Ectodermal cell (in vitro differentiated cells): ENCODE results near the gene TNFSF15.

Experiments
- H3K27ac ChIP-seq: 2 replicates; pipeline ENCODE4 v1.7.0; 2013; ENCODE audit warnings: mild to moderate bottlenecking, low read depth, low read length; ENCODE audit not compliant: insufficient read depth, poor library complexity, severe bottlenecking
- H3K27me3 ChIP-seq: 2 replicates; pipeline ENCODE4 v1.7.0; 2013; ENCODE audit warnings: mild to moderate bottlenecking, low read length; ENCODE audit not compliant: insufficient read depth, control insufficient read depth, poor library complexity, severe bottlenecking
- H3K36me3 ChIP-seq: one replicate; pipeline ENCODE4 v1.7.0; 2013; ENCODE audit warnings: low read length; ENCODE audit not compliant: control insufficient read depth, insufficient read depth
- H3K4me1 ChIP-seq: one replicate; pipeline ENCODE4 v1.7.0; 2013; ENCODE audit warnings: low read length; ENCODE audit not compliant: control insufficient read depth, insufficient read depth
- H3K4me3 ChIP-seq: 2 replicates; pipeline ENCODE4 v1.7.0; 2013; ENCODE audit warnings: low read depth, low read length, control low read depth; ENCODE audit not compliant: insufficient read depth
- H3K9me3 ChIP-seq: 2 replicates; pipeline ENCODE4 v1.7.0; 2013; ENCODE audit warnings: mild to moderate bottlenecking, low read length, moderate library complexity; ENCODE audit not compliant: control insufficient read depth
- WGBS, 2 experiments: methylation state at CpG; one replicate each; pipeline ENCODE4 v1.1.7; 2013; ENCODE audit warnings: missing lambda C conversion rate in 2 of 2; 5-methylcytosine and 5-hydroxymethylcytosine counted together

Gene TNFSF15

GRCh38 chr9:114776683-114777399 lies 29.0 kb downstream of the TNFSF15 start:
- no peak overlapping the region for H3K4me3 ChIP-seq
- H3K9me3 ChIP-seq: no peaks in the 10 kb centered on the region
- H3K4me1 ChIP-seq: no peaks in the 10 kb centered on the region
- H3K36me3 ChIP-seq: no peaks in the 10 kb centered on the region
- 92 to 95% methylated on average over 6 of the region's 6 CpGs for WGBS, 2 experiments
- H3K27me3 ChIP-seq: no peaks in the 10 kb centered on the region
- H3K27ac ChIP-seq: no peak overlapping the region

GRCh38 chr9:114775981-114776380 lies 29.9 kb downstream of the TNFSF15 start:
- no peaks in the 10 kb centered on the region for H3K9me3 ChIP-seq
- no peaks in the 10 kb centered on the region for H3K27me3 ChIP-seq
- WGBS, 2 experiments: 82 to 92% methylated on average over 1 of the region's 1 CpG
- H3K27ac ChIP-seq: no peak overlapping the region
- H3K36me3 ChIP-seq: no peaks in the 10 kb centered on the region
- no peaks in the 10 kb centered on the region for H3K4me1 ChIP-seq
- no peak overlapping the region for H3K4me3 ChIP-seq

- Histone ChIP-seq H3K27me3 (no peaks in the 10 kb centered on the region), H3K4me1 (no peaks in the 10 kb centered on the region)
These were observed 30.7 kb downstream of the TNFSF15 start for GRCh38 chr9:114775121-114775520.

GRCh38 chr9:114774524-114774923 lies 31.3 kb downstream of the TNFSF15 start:
- Histone ChIP-seq H3K27me3 (no peaks in the 10 kb centered on the region), H3K4me1 (no peaks in the 10 kb centered on the region), H3K4me3 (no peak overlapping the region), H3K9me3 (no peaks in the 10 kb centered on the region), H3K36me3 (no peaks in the 10 kb centered on the region), H3K27ac (no peak overlapping the region)
- WGBS, 2 experiments: 92% methylated on average over 4 of the region's 4 CpGs

More at GRCh38 chr9:114775121-114775520, 30.7 kb downstream of the TNFSF15 start:
- H3K27ac ChIP-seq: no peak overlapping the region
- no peaks in the 10 kb centered on the region for H3K36me3 ChIP-seq
- 93 to 96% methylated on average over 1 of the region's 1 CpG for whole genome bisulfite sequencing, 2 experiments
- H3K4me3 ChIP-seq: no peak overlapping the region
- no peaks in the 10 kb centered on the region for H3K9me3 ChIP-seq

- H3K4me1 ChIP-seq: no peaks in the 10 kb centered on the region
- no peak overlapping the region for H3K27ac ChIP-seq
- H3K4me3 ChIP-seq: no peak overlapping the region
- H3K36me3 ChIP-seq: no peaks in the 10 kb centered on the region
- WGBS, 2 experiments: 95 to 98% methylated on average over 3 to 5 of the region's 6 CpGs
- no peaks in the 10 kb centered on the region for H3K9me3 ChIP-seq
- no peaks in the 10 kb centered on the region for H3K27me3 ChIP-seq
These were observed 34.0 kb downstream of the TNFSF15 start for GRCh38 chr9:114771889-114772288.

GRCh38 chr9:114770991-114771390 lies 34.8 kb downstream of the TNFSF15 start:
- WGBS, 2 experiments: 94 to 95% methylated on average over 3 of the region's 3 CpGs
- no peak overlapping the region for H3K27ac ChIP-seq
- H3K36me3 ChIP-seq: no peaks in the 10 kb centered on the region
- no peaks in the 10 kb centered on the region for H3K9me3 ChIP-seq
- no peaks in the 10 kb centered on the region for H3K4me1 ChIP-seq
- no peak overlapping the region for H3K4me3 ChIP-seq
- H3K27me3 ChIP-seq: no peaks in the 10 kb centered on the region

GRCh38 chr9:114769624-114770023 lies 36.2 kb downstream of the TNFSF15 start:
- H3K9me3 ChIP-seq: no peaks in the 10 kb centered on the region
- H3K4me3 ChIP-seq: no peak overlapping the region
- no peaks in the 10 kb centered on the region for H3K36me3 ChIP-seq
- no peak overlapping the region for H3K27ac ChIP-seq
- no peaks in the 10 kb centered on the region for H3K4me1 ChIP-seq
- no peaks in the 10 kb centered on the region for H3K27me3 ChIP-seq
- 100% methylated on average over 1 of the region's 1 CpG; no CpG with 5 or more reads in 1 of the 2 experiments for WGBS, 2 experiments

GRCh38 chr9:114763220-114763619 lies 42.6 kb downstream of the TNFSF15 start:
- no peaks in the 10 kb centered on the region for H3K36me3 ChIP-seq
- 93 to 96% methylated on average over 3 to 4 of the region's 4 CpGs for WGBS, 2 experiments
- no peaks in the 10 kb centered on the region for H3K27me3 ChIP-seq
- no peak overlapping the region for H3K4me3 ChIP-seq
- no peaks in the 10 kb centered on the region for H3K4me1 ChIP-seq
- H3K9me3 ChIP-seq: no peaks in the 10 kb centered on the region
- H3K27ac ChIP-seq: no peak overlapping the region

- Histone ChIP-seq H3K27me3 (no peaks in the 10 kb centered on the region), H3K4me1 (no peaks in the 10 kb centered on the region), H3K4me3 (no peak overlapping the region), H3K36me3 (no peaks in the 10 kb centered on the region), H3K9me3 (no peaks in the 10 kb centered on the region), H3K27ac (no peak overlapping the region)
- WGBS, 2 experiments: 37 to 47% methylated on average over 2 of the region's 2 CpGs
These were observed 44.3 kb downstream of the TNFSF15 start for GRCh38 chr9:114761523-114761922.

- 95% methylated on average over 7 of the region's 7 CpGs for WGBS, 2 experiments
- Histone ChIP-seq H3K9me3 (no peaks in the 10 kb centered on the region), H3K27me3 (no peaks in the 10 kb centered on the region), H3K4me3 (no peak overlapping the region), H3K4me1 (no peaks in the 10 kb centered on the region), H3K36me3 (no peaks in the 10 kb centered on the region), H3K27ac (no peak overlapping the region)
These were observed 46.1 kb downstream of the TNFSF15 start for GRCh38 chr9:114759512-114760341.
